Calu3 (cell line): ENCODE measurements around the gene ITGA2B. TPM values are rescaled to one million over a fixed set of nuclear protein-coding genes. Genes with fewer than 3 reads are reported as not detected.
"Not testable (repeated sequence)": the region's sequence is repeated elsewhere in the genome, so short reads cannot be mapped to it uniquely, and the experiment has no call there.

ENCODE experiments used
- BruUV-seq: library from RNA; stranded (reverse); fragments of 400-500 nt; replicated peaks from 2 replicates; lab custom pipeline; 2021; lab: Mats Ljungman, UMichigan
- CTCF ChIA-PET: fragments of 300-600 bp; sonication (Branson Sonifier 250); formaldehyde crosslinking; loops from one replicate; lab custom pipeline; 2022; ENCODE audit warnings: antibody characterized with exemption; lab: Charles Lee
- DNase-seq: peaks from one replicate; pipeline ENCODE4 v3.0.0; 2022
- H3K27ac Mint-ChIP-seq: one replicate; pipeline ENCODE4 v1.8.0; 2022; ENCODE audit warnings: mixed read lengths; ENCODE audit not compliant: unreplicated experiment
- H3K27me3 Mint-ChIP-seq: one replicate; pipeline ENCODE4 v1.8.0; 2022; ENCODE audit warnings: mixed read lengths; ENCODE audit not compliant: unreplicated experiment
- H3K36me3 Mint-ChIP-seq: one replicate; pipeline ENCODE4 v1.8.0; 2022; ENCODE audit warnings: mild to moderate bottlenecking, moderate library complexity, mixed read lengths; ENCODE audit not compliant: insufficient read depth, unreplicated experiment
- H3K4me1 Mint-ChIP-seq: one replicate; pipeline ENCODE4 v1.8.0; 2022; ENCODE audit warnings: mild to moderate bottlenecking, low read depth, mixed read lengths; ENCODE audit not compliant: unreplicated experiment
- H3K4me3 Mint-ChIP-seq: one replicate; pipeline ENCODE4 v1.8.0; 2022; ENCODE audit warnings: mild to moderate bottlenecking, low read depth, moderate library complexity, mixed read lengths; ENCODE audit not compliant: unreplicated experiment
- H3K9me3 Mint-ChIP-seq: one replicate; pipeline ENCODE4 v1.8.0; 2022; ENCODE audit warnings: low read depth, mixed read lengths; ENCODE audit not compliant: unreplicated experiment
- intact Hi-C: fragments of 100-400 bp; cut with micrococcal nuclease; formaldehyde crosslinking; loops from one replicate; pipeline ENCODE4 v1.10.0; 2022; ENCODE audit not compliant: unreplicated experiment
- total RNA-seq: library from RNA; stranded (reverse); gene quantifications from 2 replicates; pipeline ENCODE4 v1.2.3, GENCODE V29; 2022
- TF ChIP-seq, protein P1 (sequence below): fragments of 200-600 bp; IDR thresholded peaks from one replicate; pipeline ENCODE4 v1.8.0; 2022; ENCODE audit warnings: antibody characterized with exemption; ENCODE audit not compliant: unreplicated experiment

The ITGA2B gene
- total RNA-seq, 1 experiment from 2014 or later = 1.6 TPM

DNA sequence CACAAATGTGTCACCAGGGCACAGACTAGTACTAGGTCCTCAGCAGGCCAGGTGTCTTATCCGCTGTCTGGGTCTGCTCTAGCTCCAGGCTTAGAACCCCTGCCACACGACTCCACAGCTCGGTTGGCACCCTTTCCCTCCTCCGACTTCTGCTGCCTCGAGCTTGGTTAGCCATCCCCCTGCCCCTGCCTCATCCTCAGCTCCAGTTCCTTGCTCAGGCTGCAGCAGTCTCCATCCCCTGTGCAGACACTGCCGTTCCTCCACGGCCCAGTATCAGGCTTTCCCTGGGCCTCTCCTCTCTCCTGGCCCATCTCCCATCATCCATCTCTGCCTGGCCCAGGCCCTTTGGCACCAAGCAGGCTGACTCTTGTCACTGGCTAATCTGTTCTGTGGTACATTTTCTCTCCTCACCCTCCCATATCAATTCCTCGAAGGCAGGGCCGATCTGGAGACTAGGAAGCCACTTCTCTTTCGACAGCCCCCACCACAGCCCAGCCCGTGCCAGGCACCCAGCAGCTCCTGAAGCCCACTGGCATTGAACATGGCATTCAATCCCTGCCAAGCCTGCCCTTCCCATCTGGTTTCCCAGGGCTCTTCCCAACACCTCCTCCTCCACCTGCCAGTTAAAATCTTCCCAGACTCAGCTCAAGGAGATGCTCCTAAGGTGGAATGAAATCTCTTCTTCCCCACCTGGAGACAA is 45.8 kb downstream of the ITGA2B start:
- Mint-ChIP-seq H3K27ac (no peak overlapping the region), H3K9me3 (no peaks in the 10 kb centered on the region), H3K4me1 (peaks cover 14% of the 10 kb centered on the region), H3K27me3 (no peaks in the 10 kb centered on the region), H3K36me3 (peaks cover 24% of the 10 kb centered on the region), H3K4me3 (no peak overlapping the region)
- BruUV-seq = no TSS peak
- CTCF ChIA-PET = interaction anchor here (0.6 to 0.7 kb wide), 3 partner anchors 15 to 1135 kb away, joined by 3 to 4 read pairs (median 3); no protein-coding TSS in a partner anchor
- TF ChIP-seq, protein P1, sequence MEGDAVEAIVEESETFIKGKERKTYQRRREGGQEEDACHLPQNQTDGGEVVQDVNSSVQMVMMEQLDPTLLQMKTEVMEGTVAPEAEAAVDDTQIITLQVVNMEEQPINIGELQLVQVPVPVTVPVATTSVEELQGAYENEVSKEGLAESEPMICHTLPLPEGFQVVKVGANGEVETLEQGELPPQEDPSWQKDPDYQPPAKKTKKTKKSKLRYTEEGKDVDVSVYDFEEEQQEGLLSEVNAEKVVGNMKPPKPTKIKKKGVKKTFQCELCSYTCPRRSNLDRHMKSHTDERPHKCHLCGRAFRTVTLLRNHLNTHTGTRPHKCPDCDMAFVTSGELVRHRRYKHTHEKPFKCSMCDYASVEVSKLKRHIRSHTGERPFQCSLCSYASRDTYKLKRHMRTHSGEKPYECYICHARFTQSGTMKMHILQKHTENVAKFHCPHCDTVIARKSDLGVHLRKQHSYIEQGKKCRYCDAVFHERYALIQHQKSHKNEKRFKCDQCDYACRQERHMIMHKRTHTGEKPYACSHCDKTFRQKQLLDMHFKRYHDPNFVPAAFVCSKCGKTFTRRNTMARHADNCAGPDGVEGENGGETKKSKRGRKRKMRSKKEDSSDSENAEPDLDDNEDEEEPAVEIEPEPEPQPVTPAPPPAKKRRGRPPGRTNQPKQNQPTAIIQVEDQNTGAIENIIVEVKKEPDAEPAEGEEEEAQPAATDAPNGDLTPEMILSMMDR = no peak
- intact Hi-C loops = no loop called here
- DNase-seq = no peak

DNA sequence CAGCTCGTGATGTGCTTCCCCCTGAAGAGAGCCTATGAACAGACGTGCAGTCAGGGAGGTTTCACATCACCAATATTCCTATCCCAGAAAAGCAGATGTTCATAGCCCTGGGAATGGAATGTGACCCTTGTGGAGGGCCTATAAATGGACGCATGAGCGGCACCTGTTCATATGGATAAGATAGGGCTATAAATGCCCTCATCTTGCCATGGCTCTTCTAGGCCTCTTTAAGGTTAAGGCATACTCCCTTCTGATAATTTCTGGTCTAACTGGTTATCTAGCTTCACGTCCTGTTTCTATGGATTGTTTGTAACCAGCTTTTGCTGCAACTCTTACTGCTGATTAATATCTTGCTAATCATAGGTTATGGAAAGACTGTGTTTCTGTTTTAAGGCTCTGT is 48.9 kb downstream of the ITGA2B start:
- H3K4me1 Mint-ChIP-seq, H3K9me3 Mint-ChIP-seq, H3K4me3 Mint-ChIP-seq, BruUV-seq, H3K27ac Mint-ChIP-seq, intact Hi-C loops, DNase-seq: not testable (repeated sequence)
- Mint-ChIP-seq H3K27me3 (peaks cover 14% of the 10 kb centered on the region), H3K36me3 (peaks cover 17% of the 10 kb centered on the region)
- CTCF ChIA-PET = interaction anchor here (0.7 to 1.2 kb wide), 2 partner anchors 11 to 830 kb away, joined by 3 to 4 read pairs; no protein-coding TSS in a partner anchor

DNA sequence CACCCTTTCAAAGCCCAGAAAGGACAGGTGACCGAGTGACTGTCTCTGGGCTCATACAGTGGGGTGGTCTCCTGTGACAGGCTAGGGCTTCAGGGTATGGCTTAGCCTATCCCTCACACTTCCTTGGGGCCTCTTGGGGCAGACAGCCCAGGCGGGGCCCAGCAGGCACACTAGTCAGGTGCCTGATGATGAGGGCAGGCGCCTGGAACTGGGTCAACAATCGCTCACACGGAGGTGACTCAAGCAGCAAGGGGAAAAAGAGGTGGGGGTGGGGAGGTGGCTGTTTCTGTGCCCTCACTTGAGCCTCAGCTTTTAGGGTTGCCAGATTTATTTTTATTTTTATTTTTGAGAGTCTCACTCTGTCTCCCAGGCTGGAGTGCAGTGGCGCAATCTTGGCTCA is 50.7 kb downstream of the ITGA2B start:
- H3K27me3 Mint-ChIP-seq = peaks cover 14% of the 10 kb centered on the region
- no TSS peak for BruUV-seq
- DNase-seq = no peak
- H3K4me3 Mint-ChIP-seq = no peak overlapping the region
- CTCF ChIA-PET = interaction anchor here (1.0 kb wide), 1 partner anchor 24 kb away, joined by 3 read pairs; no protein-coding TSS in a partner anchor
- H3K27ac Mint-ChIP-seq = peak overlapping the region; percentile 55
- peaks cover 8% of the 10 kb centered on the region for H3K4me1 Mint-ChIP-seq
- TF ChIP-seq, protein P1 = no peak
- no peaks in the 10 kb centered on the region for H3K36me3 Mint-ChIP-seq
- intact Hi-C loops = no loop called here
- H3K9me3 Mint-ChIP-seq = no peaks in the 10 kb centered on the region

DNA sequence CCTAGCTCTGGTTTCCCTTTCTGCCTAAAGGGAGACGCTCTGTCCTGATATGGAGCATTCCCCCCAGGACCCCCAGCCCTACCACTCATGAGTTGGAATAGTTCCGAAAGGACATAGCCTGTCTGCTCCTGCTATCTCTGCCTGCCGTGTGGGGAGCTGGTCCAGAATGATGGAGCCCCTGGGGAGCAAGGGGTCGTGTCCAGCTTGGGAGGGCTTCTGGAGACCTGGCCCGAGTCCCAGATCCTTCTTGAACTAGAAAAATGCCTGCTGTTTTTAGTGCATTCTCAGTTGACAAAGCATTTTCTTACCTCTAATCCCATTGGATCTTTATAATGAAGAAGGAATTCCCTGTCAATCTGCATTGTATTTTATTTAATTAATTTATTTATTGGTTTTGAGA is 53.5 kb downstream of the ITGA2B start:
- no TSS peak for BruUV-seq
- Mint-ChIP-seq H3K36me3 (no peaks in the 10 kb centered on the region), H3K27me3 (peaks cover 14% of the 10 kb centered on the region), H3K9me3 (no peaks in the 10 kb centered on the region), H3K4me1 (peaks cover 17% of the 10 kb centered on the region), H3K27ac (no peak overlapping the region), H3K4me3 (no peak overlapping the region)
- CTCF ChIA-PET = interaction anchor here (0.7 kb wide), 2 partner anchors 31 to 89 kb away, joined by 3 to 10 read pairs; no protein-coding TSS in a partner anchor
- intact Hi-C loops = no loop called here
- TF ChIP-seq, protein P1 = no peak
- no peak for DNase-seq

DNA sequence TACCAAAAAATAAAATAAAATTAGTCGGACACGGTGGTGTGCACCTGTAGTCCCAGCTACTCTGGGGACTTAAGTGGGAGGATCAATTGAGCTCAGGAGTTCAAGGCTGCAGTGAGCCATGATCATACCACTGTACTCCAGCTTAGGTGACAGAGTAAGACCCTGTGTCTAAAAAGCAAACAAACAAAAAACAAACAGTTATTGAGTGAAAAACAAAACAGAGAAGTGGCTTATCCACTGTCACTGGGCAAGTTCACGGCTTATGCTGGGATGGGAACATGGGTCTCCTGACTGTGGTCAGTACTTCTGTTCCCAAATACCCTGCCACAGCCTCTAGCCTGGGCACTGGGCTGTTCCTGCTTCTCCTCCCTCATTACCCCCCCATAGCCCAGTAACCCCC is 53.9 kb downstream of the ITGA2B start:
- Mint-ChIP-seq H3K27me3 (peaks cover 14% of the 10 kb centered on the region), H3K4me3 (no peak overlapping the region), H3K9me3 (no peaks in the 10 kb centered on the region), H3K4me1 (peaks cover 18% of the 10 kb centered on the region), H3K36me3 (no peaks in the 10 kb centered on the region), H3K27ac (no peak overlapping the region)
- BruUV-seq = no TSS peak
- TF ChIP-seq, protein P1 = no peak
- CTCF ChIA-PET = interaction anchor here (0.7 kb wide), 2 partner anchors 31 to 89 kb away, joined by 3 to 10 read pairs; no protein-coding TSS in a partner anchor
- intact Hi-C loops = no loop called here
- no peak for DNase-seq
